Retinal pigment epithelial cell (primary cell): ENCODE results near the gene LZTS2.

Source experiments
- DNase-seq: peaks from one replicate; pipeline ENCODE4 v3.0.0-alpha.2; 2010; ENCODE audit warnings: low read depth
- H3K4me3 ChIP-seq: 2 replicates; pipeline ENCODE4 v1.5.1; 2011; ENCODE audit warnings: mild to moderate bottlenecking, low read length, control low read depth, moderate library complexity
- CTCF ChIP-seq: conservative IDR thresholded peaks from 2 replicates; pipeline ENCODE4 v1.5.1; 2011; ENCODE audit warnings: low read depth, low read length, control low read depth, inconsistent platforms

LZTS2 gene

DNA sequence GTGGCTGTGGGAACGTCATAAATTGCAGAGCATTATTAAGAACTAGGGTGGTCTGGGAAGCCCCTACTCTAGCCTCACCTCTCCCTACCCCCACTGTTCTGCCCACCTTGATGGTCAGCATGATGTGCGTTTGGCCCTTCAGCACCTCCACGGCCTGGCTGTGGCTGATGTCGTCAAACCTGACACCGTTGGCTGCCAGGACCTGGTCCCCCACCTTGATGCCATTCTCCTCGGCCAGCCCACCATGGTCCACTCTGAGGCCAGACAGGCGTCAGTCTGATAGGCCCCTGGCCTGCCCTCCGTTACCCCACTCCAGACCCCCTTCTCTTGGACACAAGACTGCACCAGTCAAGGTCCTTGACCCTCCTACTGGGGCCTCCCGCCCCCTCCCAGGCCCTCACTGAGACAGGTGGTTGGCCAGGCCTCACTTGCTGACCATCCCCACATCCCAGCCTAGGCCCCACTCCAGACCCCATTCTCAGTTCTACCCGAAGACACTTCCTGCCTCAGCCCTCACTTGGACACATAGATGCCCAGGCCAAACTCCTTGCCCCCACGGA lies 22.2 kb downstream of the LZTS2 start:
- DNase-seq: no peak
- no peak for TF ChIP-seq CTCF
- H3K4me3 ChIP-seq: no peak overlapping the region

- H3K4me3 ChIP-seq: no peak overlapping the region
- no peak for DNase-seq
- TF ChIP-seq CTCF: no peak
These were observed 23.5 kb downstream of the LZTS2 start for GRCh38 chr10:101022967-101023705.

DNA sequence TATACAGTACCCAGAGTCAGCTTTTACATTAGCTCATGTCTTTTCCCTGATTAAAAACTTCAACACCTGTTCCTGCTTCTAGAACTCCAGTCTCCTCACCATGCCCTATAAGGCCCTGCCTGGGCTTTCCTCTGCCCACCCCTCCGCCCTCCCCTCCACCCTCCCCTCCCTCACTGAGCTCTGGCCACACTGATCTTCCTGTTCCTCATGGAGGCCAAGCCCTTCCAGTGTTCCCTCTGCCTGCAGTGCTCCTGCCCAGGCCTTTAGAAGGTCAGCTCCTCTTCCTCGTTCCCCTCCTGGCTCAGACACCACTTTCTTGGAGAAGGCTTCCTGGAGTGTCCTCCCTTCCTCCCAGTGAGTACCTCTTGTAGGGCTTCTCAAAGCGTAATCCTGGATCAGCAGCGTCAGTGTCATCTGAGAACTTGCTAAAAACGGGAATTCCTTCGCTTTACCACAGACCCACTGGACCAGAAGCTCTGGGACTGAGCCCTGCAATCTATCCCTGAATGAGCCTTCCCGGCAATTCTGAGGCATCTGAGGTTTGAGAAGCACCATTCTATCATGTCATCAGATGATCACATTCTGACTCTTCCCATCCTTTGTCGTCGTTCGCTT lies 27.6 kb downstream of the LZTS2 start:
- no peak for DNase-seq
- H3K4me3 ChIP-seq: no peak overlapping the region
- TF ChIP-seq CTCF: no peak

DNA sequence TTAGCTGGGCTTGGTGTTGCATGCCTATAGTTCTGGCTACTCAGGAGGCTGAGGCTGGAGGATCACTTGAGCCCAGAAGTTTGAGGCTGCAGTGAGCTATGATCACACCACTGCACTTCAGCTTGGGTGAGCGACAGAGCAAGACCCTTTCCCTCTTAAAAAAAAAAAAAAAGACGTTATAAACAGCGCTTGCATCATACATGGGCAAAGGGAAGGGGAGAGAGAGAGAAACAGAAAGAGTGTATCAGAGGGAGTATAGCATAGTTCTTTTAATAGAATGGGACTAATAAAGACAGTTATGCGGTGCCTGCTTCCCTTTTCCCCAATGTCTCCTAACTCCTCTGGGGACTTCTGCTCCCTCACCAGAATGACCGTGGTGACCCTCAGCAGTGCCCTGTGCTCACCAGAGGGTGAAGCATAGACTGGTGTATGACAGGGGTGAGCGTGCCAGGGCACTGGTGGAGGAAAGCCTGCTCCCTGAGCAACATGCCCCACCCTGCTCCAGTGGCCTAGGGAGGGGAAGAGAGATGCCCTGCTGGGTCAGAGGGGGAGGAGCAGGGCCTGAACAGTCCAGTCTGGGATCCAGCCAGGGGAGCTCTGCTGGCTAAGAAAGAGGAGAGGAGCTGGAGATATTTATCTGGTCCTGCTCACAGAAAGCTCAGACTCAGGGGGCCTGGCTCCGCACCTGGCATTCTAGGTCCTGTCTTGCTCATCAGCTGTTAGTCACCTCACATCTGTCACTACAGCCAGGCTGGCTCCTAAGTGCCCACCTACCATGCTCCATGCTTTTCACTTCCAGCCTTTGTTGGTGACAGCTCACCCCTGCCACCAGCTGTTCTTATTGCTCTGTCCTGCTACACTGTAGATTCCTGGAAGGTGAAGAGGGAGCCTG lies 29.1 kb downstream of the LZTS2 start:
- no peak for DNase-seq
- TF ChIP-seq CTCF: no peak
- H3K4me3 ChIP-seq: no peak overlapping the region

- no peak for DNase-seq
- peak; percentile 37 for TF ChIP-seq CTCF
- H3K4me3 ChIP-seq: no peak overlapping the region
These were observed 30.1 kb downstream of the LZTS2 start for GRCh38 chr10:101029520-101030295.

DNA sequence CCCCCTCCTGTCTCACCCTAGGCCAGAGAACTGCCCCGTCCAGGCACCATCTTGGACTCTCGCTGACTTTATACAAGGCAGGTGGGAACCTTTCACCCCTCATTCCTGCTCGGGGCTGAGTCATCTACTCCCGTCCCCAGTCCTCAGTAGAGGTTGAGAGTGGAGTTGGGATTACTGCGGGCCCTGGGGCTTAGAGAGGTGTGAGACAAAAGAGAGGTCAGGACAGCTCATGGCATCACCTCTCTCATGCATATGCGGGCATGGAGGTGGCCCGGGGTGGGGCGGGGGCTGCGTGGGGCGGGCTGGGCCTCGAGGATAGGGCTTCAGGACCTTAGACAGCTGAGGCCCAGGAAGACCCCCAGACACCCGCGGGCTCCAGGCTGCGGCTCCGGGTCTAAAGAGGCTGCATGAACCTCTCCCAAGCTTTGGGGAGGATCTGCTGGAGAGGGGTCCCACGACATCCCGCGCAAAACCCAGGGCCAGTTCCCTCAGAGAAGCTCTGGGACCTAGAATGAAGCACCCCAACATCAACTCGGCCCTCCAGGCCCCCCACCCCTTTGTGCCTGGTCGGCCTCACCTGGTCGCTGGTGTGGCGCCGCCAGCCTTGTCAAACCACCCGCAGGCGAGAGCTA lies 31.0 kb downstream of the LZTS2 start:
- no peak for DNase-seq
- H3K4me3 ChIP-seq: peak overlapping the region; percentile 84
- TF ChIP-seq CTCF: no peak
